ENCODE results near the gene CHMP4B.

DNA sequence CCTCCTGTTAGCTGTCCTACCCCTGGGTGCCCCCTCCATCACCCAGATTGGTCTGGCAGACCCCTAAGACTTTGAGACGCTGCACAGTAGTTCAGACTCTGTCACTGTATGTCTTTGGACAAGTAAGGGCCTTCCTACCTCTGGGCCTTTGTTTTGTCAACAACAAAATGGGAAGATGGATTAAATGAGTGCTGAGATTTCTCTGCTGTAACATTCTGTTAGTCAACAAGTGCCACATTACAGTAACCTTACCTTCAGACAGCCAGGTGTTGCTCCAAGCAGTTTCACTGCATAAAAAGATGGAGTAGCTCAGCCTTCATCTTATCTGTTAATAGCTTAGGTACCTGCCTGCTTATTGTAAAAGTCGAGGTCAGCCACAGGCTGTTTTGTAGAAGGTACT is 16.0 kb downstream of the CHMP4B start:
- TF ChIP-seq, protein P1, sequence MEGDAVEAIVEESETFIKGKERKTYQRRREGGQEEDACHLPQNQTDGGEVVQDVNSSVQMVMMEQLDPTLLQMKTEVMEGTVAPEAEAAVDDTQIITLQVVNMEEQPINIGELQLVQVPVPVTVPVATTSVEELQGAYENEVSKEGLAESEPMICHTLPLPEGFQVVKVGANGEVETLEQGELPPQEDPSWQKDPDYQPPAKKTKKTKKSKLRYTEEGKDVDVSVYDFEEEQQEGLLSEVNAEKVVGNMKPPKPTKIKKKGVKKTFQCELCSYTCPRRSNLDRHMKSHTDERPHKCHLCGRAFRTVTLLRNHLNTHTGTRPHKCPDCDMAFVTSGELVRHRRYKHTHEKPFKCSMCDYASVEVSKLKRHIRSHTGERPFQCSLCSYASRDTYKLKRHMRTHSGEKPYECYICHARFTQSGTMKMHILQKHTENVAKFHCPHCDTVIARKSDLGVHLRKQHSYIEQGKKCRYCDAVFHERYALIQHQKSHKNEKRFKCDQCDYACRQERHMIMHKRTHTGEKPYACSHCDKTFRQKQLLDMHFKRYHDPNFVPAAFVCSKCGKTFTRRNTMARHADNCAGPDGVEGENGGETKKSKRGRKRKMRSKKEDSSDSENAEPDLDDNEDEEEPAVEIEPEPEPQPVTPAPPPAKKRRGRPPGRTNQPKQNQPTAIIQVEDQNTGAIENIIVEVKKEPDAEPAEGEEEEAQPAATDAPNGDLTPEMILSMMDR (IDR thresholded peaks at IDR 0.05; ENCODE audit: low read depth, low read length, poor library complexity, severe bottlenecking) = no peak
- TF ChIP-seq EZH2phosphoT487 (IDR thresholded peaks at IDR 0.05; ENCODE audit: borderline replicate concordance, low read length) = no peak
